GM19467 (cell line): Measurements from ENCODE around the gene SPIN2B.

Experiments used
- ATAC-seq: cut with Tn5 transposase; IDR thresholded peaks from one replicate; pipeline ENCODE4 v1.9.1; 2021; ENCODE audit warnings: mild to moderate bottlenecking, moderate library complexity; ENCODE audit not compliant: unreplicated experiment

The SPIN2B gene

DNA sequence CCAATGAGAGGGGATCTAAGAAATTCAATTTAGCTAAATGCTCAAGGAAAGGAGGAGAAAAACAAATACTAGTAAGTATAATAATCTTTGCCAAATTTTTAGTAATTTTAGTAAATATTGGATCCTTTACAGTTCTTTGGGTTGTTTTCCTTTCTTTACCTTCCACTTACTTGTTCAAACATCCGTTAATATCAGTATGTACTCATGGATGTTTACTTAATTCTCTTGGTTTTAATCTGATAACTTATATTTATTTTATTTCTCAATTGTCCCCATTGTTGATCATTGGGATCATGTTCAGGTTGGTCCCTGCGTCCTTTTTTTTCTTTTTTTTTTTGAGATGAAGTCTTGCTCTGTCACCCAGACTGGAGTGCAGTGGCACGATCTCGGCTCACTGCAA is 46.9 kb downstream of the SPIN2B start:
- no peak for ATAC-seq

DNA sequence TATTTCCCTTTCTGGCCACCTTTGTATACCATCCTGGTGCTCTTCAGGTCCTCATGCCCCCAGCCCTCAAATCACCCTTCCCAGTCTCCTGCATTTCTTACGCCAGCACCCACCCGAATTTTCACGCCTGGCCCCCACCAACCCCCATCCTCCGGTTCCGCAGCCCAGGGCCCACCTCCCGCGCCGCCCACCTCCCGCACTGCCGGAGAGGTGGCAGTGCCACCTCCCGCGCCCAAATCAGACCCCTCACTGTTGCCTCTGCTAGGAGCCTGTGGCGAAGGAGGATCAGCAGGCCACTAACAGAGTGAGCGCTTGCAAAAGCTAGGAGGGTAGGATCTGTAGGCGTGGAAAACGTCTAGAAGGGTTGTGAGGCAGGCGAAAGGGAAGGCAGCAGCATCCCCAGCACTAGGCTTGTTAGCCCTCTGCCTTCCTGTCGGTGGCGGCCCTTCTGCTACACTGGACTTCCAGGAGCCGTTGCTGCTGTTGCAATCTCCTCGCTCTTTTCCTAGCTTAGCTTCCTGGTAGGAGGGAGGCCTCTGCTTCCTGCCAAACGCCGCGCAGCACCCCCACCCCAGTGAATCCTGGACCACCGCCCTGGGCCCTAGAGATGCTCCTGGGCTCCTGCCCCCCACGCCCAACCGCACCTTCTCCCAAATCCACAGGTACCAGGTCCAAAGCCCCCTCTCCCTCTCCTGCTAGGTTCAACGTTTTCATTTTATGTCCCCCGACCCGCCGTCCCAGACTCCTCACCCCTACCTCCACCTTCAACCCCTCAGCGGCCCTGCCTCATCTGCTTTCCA is 51.0 kb downstream of the SPIN2B start:
- ATAC-seq: no peak
